Mammary epithelial cell (primary cell): ENCODE measurements around the gene NOS3.

Experiments used
- EZH2 ChIP-seq: IDR thresholded peaks from 2 replicates; pipeline ENCODE4 v1.6.1; 2012; ENCODE audit warnings: low read length, inconsistent platforms, borderline replicate concordance
- TF ChIP-seq, protein P1 (sequence below), 2 donors: IDR thresholded peaks in 1 of 2; conservative IDR thresholded peaks in 1 of 2; 2 replicates each; pipeline ENCODE4 v1.5.1; 2011 to 2012; ENCODE audit warnings: inconsistent platforms in 2 of 2, low read length in 2 of 2, mild to moderate bottlenecking in 2 of 2, control low read depth in 1 of 2, low read depth in 1 of 2; ENCODE audit not compliant: insufficient read depth in 1 of 2; ENCODE audit errors: extremely low read depth in 1 of 2

DNA sequence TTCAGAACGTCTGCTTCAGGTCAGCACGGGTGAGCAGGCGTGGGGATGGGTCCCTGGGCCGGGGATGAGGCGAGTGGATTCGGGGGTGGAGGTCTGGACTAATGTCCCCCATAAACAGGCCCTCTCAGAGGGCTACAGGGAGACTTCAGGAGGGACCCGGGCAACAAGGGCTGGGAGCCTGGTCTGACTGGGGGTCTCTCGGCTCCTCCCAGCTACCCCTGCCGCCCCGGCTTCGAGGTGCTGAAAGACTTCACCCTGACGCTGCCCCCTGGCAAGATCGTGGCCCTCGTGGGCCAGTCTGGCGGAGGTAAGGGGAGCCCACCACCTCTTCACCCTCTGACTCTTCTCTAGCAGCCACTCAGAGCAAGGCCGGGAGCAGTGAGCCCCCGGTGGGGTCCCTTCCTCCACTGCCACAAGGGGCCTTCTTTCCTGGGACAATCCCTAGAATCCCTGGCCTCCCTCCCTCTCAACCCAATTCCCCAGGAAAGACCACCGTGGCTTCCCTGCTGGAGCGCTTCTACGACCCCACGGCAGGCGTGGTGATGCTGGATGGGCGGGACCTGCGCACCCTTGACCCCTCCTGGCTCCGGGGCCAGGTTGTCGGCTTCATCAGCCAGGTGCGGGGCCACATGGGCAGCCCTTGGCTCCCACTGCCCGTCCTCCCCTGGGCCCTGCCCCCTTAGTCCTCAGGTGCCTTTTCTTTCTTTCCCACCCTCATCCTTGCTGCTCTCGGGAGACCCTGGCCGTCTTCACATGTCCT is 50.0 kb downstream of the NOS3 start:
- TF ChIP-seq, protein P1, sequence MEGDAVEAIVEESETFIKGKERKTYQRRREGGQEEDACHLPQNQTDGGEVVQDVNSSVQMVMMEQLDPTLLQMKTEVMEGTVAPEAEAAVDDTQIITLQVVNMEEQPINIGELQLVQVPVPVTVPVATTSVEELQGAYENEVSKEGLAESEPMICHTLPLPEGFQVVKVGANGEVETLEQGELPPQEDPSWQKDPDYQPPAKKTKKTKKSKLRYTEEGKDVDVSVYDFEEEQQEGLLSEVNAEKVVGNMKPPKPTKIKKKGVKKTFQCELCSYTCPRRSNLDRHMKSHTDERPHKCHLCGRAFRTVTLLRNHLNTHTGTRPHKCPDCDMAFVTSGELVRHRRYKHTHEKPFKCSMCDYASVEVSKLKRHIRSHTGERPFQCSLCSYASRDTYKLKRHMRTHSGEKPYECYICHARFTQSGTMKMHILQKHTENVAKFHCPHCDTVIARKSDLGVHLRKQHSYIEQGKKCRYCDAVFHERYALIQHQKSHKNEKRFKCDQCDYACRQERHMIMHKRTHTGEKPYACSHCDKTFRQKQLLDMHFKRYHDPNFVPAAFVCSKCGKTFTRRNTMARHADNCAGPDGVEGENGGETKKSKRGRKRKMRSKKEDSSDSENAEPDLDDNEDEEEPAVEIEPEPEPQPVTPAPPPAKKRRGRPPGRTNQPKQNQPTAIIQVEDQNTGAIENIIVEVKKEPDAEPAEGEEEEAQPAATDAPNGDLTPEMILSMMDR (conservative IDR thresholded peaks at IDR 0.05 in 1 of 2, IDR thresholded peaks at IDR 0.05 in 1 of 2; ENCODE audit: extremely low read depth in 1 of 2, insufficient read depth in 1 of 2, low read depth in 1 of 2, low read length in 2 of 2), result no peak
- TF ChIP-seq EZH2, result no peak
